Measurements from ENCODE around the gene FOXF2. TPM values are rescaled to one million over a fixed set of nuclear protein-coding genes. Genes with fewer than 3 reads are reported as not detected.

Gene FOXF2
- total RNA-seq, 1 experiment from 2014 or later = not detected

DNA sequence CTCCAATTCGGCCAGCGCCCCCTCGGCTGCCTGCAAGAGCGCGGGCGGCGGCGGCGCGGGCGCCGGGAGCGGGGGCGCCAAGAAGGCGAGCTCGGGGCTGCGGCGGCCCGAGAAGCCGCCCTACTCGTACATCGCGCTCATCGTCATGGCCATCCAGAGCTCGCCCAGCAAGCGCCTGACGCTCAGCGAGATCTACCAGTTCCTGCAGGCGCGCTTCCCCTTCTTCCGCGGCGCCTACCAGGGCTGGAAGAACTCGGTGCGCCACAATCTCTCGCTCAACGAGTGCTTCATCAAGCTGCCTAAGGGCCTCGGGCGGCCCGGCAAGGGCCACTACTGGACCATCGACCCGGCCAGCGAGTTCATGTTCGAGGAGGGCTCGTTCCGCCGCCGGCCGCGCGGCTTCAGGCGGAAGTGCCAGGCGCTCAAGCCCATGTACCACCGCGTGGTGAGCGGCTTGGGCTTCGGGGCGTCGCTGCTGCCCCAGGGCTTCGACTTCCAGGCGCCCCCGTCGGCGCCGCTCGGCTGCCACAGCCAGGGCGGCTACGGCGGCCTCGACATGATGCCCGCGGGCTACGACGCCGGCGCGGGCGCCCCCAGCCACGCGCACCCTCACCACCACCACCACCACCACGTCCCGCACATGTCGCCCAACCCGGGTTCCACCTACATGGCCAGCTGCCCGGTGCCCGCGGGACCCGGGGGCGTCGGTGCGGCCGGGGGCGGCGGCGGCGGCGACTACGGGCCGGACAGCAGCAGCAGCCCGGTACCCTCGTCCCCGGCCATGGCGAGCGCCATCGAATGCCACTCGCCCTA, 963 bp downstream of the FOXF2 start:
- DNase-seq (ENCODE audit: low read depth) = no peak

DNA sequence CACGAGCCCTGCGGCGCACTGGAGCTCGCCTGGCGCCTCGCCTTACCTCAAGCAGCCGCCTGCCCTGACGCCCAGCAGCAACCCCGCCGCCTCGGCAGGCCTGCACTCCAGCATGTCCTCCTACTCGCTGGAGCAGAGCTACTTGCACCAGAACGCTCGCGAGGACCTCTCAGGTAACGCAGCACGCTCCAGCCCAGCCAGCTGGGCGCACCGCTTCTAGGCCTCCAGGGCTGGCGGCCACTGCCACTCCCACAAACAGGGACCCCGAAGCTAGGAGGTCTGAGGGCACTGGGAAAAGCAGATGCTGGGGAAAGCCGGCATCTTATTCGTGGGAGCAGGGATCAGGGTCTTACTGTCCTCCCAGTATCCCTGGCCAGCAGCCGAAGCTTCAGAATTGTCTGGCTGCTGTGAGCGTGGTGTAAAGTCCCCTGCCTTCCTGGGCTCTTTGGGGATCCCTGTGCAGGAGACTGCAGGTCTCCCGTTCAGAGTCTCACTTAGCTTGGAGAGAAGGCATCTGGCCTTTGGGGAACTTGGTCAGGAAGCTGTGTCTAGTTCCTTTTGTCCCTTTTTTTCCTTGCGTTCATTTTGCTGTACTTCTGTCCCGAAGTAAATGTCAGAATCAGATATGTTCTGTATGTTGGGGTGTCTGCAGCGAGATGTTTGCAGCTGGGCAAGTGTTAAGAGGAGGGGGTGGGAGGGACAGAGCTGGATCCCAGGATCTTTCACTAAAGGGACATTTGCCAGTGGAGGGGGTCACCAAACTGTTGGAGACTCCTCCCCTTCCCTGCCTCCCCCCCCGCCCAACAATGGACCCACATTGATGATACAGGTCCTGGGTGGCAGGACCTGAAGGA, 1.8 kb downstream of the FOXF2 start:
- DNase-seq (ENCODE audit: low read depth) = no peak

DNA sequence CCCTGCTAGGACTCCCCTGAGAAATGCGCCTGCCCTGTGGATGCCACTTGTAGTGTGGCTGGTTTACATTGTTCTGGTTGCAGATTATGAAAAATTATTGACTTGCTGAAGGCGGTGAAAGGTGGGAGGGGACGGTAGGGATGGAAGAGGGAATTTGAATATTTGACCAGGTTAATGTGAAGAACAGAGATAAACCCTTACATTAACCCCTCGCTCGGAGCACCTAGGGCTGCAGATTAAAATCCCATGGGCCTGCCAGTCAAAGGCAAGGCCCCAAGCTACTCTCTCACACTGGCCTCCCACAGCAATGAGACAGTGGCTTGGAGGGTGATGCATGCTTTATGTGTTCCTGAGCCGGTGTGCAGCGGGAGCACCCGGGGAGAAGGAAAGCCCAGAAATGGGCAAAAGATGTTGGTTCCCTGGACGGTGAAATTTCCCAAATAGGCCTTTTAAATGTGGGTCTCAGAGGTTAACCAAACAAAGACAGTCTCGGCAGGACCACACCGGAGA, 2.5 kb downstream of the FOXF2 start:
- DNase-seq (ENCODE audit: low read depth) = no peak

DNA sequence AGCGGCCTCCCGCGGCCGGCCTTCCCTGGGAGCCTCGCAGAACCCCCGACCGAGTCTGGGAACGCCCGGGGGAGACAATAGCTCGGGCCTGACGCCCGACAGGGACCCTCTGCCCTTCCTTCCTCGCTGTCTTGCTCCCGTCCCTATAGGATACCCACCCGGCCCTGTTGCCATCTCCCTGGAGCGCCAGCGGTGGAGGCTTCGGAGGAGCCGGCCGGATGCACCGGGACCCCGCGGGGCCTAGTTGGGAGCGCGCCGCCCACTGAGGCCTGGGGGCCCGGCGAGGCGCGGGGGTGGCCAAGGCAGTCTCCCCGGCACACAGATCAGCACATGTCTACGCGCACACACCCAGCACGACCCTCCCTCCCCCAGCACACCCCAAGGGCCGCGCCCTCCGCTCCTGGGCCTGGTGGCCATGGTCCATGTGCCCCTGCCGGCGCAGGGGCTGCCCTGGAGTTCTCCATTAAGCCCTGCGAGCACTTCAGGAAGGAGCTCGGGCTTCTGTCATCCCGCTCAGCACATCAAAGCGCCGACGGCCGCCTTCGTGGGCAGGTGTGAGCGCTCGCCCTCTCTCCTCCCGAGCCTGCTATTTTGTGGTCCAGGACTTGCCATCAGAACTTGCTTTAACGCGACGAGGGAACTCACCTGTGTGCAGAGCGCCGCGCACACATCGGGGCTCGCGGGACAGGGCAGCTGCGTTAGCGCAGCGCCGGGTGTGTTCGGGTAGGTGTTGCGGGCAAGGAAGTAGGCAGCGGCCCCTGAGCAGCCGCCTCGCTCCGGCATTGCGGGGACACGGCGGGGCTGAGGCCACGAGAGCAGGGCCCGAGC, 3.7 kb downstream of the FOXF2 start:
- DNase-seq (ENCODE audit: low read depth) = no peak

DNA sequence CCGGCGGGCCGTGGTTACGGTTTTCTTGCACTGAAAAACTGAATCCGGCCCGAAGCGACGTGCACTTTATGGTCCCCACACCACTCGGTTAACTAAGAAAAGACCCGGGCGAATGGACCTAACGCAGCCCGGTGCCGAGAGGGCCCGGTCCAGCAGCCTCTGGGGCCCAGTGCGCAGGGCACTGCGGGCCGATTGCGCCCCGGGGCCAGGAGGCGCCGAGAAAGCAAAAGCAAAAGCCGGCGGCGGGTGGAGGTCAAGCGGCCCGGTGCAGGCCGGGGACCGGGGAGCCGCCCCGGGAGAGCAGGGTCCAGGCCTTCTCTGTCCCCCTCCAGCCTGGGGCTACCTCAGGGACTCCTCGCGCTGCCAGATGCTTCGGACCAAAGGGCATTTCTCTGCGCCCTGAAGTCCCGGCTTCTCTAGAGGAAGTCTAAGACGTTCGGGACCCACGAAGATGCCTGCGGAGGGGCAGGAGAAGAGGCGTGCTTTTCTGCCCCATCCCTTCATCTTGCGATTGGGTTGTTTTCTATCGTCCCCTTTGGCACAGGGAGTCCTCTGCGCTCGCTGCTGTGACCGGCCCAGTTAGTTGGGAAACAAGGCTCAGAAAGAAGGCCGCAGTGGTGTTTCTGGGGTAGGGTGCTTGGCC, 4.4 kb downstream of the FOXF2 start:
- DNase-seq (ENCODE audit: low read depth) = no peak

DNA sequence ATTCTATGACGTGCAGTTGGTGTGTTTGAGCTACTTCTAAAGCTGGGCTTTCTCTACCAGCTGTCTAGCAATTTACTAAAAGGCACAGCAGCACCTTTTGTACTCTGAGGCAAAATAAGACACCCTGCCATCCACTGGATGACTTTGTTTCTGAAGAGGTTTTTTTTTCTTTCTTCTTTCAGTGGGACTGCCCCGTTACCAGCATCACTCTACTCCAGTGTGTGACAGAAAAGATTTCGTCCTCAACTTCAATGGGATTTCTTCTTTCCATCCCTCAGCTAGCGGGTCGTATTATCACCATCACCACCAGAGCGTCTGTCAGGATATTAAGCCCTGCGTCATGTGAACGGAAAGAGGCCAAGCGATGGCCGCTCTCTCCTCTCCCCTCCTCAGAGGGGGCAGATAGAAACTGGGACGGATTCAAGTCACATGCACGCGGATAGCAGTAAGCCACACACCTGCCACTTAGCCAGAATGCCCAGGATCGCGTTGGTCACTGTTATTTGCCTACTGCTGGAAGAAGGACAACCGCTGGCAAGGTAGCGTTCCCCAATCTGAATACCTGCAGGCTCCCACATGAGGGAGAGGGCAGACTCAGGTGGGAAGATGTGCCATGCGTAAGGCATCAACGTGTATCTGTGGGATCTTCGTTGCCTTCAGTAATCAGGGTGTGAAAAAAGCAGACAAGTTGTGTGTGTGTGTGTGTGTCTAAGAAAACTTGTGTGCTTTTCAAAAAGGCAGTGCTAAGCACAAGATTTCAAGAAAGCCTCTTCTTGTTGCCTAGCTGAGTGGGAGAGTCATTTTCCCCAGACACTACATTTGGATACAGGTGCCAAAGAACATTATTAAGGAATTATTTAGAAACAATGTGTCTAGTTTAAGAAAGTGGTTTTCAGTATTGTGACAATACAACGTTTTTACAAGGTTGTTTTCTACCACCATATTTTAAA, 5.4 kb downstream of the FOXF2 start:
- no peak for DNase-seq (ENCODE audit: low read depth)

- DNase-seq (ENCODE audit: low read depth) = no peak
Observed at GRCh38 chr6:1395506-1395905, 6.1 kb downstream of the FOXF2 start.

DNA sequence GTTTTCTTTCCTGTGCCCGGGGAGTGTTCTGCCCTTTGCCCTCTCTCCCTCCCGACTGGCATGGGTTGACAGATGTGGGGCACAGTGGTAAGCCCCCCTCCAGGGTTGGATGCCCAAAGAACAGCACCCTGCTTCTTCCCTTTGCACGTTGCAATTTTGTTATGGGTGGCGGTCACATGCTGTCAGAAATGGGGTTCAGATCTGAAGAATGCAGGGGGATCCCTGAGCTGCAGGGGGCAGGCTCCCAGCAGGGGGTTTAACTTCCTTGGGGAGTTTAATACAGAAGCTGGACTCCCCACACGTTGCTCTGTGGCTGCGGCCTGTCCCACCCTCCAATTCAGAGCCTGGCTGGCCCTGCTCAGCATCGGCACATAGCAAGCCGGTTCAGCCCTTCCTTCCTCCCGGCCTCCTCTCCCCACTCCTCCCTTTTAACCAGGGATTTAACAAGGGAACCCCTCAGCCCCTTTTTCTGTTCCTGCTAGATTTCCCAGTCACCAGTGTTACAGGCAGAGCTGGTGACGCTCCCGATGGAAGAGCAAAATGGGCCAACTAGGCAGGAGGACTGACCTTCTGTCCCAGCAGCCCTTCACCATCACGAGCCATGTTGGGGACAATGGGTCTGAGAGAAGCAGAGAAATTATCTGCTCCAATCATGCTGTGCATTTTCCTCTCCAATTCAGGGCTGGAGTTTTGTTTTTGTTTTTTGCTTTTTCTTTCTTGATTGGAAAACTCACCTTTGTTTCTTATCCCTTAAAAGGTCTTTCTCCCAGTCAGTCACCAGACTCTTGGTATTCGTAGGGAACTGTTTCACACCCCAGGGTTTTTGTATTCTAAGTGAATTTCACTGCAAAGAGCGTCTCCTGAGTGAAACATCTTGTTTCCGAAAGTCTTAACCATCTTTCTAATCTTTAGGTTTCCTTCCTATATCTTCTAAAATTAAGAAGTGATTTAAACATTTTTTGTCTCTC, 6.8 kb downstream of the FOXF2 start:
- no peak for DNase-seq (ENCODE audit: low read depth)

- DNase-seq (ENCODE audit: low read depth) = peak; percentile 54
Observed at GRCh38 chr6:1396952-1397868, 7.8 kb downstream of the FOXF2 start.

DNA sequence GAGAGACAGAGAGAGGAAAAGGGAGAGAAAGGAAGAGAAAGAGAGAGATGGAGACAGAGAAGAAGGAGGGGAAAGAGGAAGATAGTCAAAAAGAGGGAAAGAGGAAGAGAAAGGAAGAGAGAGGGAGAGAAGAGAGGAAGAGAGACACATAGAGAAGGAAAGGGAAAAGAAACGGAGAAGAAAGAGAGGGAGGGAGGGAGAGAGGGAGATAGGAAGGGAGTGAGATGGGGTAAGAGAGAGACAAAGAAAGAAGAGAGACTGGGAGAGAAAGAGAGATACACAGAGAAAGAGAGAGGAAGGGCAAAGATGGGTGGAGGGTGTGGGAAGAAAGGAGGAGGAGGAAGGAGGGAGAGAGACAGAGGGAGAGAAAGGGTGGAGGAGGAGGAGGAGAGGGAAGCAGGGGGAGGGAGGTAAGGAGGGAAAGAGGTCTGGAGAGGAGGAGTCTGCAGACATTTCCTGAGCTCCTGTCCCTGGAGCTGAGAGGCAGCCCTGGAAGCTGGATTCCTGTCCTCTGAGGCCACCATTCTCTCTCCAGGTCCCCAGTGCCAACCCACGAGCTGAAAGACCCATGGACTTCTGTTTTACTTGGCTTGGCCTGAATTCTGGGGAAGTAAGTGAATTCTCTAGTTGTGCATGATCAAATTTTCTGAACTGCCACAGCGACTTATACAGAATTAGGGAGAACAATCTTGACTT, 9.9 kb downstream of the FOXF2 start:
- DNase-seq (ENCODE audit: low read depth) = no peak

DNA sequence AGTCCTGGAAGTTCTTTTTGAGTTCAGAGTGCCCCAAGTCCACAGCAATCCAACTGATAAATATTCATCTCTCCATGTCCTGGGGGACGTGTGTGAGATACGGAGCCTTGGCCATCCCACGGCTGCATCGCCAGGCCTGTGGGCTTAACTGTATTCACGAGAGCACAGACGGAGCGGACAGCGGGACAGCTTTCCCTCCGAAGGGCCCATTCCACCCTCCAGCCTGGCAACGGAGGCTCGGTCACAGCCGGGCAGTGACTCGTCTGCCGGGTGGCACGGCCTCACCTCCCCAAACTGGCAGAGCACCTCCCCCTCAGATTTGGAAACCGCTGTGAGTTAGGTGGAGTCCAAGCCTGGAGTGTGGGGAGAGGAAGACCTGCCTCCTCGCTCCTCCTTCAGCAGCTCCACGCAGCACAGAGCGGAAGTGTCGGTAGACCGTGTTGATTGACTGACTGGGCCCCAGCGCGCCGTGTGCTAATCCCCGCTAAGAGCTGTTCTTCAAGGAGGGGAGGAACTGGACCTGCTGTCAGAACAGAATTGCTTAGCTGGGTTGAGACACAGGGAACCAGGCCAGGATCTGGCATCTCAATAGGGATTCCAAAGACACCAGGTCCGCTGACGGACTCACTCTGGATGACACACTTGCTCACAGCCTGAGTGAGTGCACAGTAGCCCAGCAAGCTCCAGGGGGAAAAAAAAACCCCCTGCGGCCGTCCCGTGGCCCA, 10.9 kb downstream of the FOXF2 start:
- no peak for DNase-seq (ENCODE audit: low read depth)

- DNase-seq (ENCODE audit: low read depth) = no peak
Observed at GRCh38 chr6:1402369-1402768, 13.0 kb downstream of the FOXF2 start.

DNA sequence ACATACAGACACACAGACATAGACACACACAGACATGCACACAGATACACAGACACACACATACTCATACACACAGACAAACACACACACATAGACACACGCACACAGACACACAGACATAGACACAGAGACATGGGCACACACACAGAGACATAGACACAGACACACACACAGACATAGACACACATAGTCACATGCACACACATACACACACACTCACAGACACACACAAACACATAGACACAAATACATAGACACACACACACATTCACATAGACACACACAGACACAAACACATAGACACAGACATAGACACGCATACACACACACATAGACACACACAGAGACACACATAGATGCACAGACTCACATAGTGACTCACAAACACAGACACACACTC, 13.5 kb downstream of the FOXF2 start:
- DNase-seq (ENCODE audit: low read depth) = no peak

- DNase-seq (ENCODE audit: low read depth) = no peak
Observed at GRCh38 chr6:1403851-1404712, 14.7 kb downstream of the FOXF2 start.

DNA sequence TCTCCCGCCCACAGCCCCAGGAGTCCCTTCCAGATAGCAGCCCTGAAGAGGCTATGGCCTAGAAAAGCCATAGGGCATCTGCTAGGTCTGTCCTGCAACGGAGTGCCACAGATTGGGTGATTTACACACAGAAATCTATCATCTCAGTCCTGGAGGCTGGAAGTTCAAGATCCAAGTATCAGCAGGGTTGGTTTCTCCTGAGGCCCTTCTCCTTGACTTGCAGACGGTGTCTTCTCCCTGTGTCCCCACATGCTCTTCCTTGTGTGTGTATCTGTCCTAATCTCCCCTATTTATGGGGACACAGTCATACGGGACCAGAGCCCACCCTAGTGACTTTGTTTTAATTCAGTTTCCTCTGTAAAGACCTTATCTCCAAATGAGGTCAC, 15.3 kb downstream of the FOXF2 start:
- no peak for DNase-seq (ENCODE audit: low read depth)
